HG03280 (cell line): ENCODE results near the gene AP2A1.

Experiments
- ATAC-seq: cut with Tn5 transposase; IDR thresholded peaks from one replicate; pipeline ENCODE4 v1.9.1; 2021; ENCODE audit warnings: mild to moderate bottlenecking, moderate library complexity; ENCODE audit not compliant: unreplicated experiment

Gene AP2A1

DNA sequence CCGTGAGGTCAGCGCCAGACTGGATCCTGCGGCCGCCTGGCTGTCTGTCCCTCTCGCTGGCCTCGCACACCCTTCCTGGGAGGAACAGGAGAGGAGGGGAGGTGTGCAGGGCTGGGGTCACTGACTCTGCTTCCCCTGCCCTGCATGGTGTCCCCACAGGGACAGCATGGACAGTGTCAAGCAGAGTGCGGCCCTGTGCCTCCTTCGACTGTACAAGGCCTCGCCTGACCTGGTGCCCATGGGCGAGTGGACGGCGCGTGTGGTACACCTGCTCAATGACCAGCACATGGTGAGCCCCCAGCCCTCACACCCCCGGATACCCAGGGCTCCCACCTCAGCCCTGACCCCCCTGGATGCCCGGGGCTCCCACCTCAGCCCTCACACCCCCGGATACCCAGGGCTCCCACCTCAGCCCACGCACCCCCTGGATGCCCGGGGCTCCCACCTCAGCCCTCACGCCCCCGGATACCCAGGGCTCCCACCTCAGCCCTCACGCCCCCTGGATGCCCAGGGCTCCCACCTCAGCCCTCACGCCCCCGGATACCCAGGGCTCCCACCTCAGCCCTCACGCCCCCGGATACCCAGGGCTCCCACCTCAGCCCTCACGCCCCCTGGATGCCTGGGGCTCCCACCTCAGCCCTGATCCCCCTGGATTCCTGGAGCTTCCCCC lies 25.1 kb downstream of the AP2A1 start:
- ATAC-seq, result no peak

DNA sequence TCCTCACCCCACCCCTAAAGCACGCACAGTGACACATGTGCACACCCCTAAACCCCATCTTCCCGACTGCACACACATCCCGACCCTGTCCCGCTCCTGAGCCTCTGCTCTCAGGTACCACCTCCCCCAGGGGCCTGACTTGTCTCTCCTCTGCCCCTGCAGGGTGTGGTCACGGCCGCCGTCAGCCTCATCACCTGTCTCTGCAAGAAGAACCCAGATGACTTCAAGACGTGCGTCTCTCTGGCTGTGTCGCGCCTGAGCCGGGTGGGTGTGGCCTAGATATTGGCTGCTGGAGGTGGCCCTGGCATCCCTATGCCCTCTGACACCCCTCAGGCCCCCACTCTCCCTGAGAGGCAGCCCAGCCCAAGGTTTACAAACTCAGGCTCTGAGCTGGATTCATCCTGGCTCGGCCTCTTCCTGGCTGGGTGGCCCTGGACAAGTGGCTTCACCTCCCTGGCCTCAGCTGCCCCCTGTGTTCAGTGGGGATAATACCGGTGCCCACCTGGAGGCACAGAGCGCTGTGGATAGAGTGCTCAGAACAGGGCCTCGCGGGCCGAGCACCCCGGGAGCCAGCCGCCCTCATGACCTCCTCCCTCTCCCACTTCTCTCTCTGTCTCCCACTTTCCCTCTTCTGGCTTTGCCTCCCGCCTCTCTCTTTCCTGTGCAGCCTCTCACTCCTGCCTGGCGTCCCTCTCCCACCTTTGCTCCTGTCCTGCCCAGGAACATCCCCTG lies 26.2 kb downstream of the AP2A1 start:
- ATAC-seq, result no peak

DNA sequence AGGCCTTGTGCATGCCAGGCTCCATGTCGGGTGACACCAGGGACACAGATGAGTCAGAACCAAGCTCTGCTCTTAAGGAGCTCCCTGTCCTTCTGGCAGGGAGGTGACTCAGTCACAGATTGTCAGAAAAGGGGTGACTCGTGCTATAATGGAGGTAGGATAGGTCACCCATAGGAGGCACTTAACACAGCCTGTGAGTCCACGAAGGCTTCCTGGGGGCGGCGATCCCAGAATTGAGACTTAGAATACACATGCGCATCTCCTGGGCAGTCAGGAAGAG lies 26.7 kb downstream of the AP2A1 start:
- ATAC-seq, result no peak

DNA sequence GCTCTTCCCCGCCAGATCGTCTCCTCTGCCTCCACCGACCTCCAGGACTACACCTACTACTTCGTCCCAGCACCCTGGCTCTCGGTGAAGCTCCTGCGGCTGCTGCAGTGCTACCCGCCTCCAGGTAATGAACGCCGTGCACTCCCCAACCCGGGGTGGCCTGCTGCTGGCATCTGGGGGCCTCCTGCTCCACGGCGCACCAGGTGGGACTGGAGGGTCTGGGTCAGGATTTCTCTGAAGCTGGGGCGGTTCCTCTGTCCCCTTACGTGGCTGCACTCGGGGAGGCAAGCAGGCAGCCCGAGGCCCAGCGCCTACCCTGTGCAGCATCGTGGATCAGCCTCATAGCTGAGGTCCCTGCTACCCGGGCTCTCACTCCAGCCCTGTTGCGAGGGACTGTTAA lies 28.8 kb downstream of the AP2A1 start:
- no peak for ATAC-seq

DNA sequence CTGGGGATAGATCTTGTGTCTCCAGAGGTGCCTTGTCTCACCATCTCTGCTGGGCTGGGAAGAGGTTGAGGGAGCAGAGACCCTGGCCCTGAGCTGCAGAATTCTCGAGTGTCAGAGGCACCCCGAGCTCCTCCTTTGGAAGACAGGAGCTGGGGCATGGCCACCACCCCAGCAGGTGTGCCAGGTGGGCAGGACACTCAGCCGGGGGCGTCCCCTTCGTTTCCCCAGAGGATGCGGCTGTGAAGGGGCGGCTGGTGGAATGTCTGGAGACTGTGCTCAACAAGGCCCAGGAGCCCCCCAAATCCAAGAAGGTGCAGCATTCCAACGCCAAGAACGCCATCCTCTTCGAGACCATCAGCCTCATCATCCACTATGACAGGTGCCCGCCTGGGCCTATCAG lies 31.8 kb downstream of the AP2A1 start:
- ATAC-seq, result no peak

DNA sequence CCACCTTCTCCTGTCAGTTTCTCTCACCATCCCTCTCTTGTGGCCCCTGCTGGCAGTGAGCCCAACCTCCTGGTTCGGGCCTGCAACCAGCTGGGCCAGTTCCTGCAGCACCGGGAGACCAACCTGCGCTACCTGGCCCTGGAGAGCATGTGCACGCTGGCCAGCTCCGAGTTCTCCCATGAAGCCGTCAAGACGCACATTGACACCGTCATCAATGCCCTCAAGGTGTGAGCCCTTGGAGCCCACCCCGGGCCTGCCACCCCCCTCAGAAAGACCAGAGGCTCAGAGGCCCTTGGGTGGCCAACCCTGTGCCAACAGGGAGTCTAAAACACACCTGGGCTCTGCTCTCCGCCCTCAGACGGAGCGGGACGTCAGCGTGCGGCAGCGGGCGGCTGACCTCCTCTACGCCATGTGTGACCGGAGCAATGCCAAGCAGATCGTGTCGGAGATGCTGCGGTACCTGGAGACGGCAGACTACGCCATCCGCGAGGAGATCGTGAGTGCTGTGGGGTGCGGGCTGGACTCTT lies 32.5 kb downstream of the AP2A1 start:
- no peak for ATAC-seq

DNA sequence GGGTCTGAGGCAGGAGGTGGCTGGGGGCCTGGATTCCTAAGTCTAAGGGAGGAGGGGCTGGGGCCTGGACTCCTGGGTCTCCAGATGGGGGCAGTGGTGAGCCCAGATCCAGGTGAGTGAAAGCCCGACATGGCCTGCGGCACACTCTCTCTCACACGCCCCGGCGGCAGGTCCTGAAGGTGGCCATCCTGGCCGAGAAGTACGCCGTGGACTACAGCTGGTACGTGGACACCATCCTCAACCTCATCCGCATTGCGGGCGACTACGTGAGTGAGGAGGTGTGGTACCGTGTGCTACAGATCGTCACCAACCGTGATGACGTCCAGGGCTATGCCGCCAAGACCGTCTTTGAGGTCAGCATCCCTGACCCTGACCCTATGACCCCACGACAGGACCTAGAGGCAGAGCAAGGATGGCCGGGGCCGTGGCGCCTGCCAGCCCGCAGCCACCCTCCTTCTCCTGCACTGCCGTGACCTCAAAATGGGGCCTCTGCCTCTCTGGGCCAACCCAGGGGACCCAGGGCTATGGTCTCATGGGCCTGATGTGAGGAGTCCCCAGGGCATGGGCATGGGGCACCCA lies 33.1 kb downstream of the AP2A1 start:
- ATAC-seq, result no peak

DNA sequence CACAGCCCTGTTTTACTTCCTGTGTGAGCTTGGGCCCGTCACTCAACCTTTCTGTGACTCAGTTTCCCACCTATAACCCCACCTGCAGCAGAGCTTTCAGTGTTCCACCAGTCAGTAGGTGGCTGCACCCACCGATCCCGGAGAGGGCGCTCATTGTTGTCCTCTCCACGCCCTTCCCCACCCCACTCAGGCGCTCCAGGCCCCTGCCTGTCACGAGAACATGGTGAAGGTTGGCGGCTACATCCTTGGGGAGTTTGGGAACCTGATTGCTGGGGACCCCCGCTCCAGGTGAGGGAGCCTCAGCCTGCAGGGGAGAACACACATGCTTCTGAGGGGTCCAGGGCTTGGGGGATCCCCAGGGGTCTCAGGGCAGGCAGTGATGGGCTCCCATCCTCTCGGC lies 34.0 kb downstream of the AP2A1 start:
- no peak for ATAC-seq

DNA sequence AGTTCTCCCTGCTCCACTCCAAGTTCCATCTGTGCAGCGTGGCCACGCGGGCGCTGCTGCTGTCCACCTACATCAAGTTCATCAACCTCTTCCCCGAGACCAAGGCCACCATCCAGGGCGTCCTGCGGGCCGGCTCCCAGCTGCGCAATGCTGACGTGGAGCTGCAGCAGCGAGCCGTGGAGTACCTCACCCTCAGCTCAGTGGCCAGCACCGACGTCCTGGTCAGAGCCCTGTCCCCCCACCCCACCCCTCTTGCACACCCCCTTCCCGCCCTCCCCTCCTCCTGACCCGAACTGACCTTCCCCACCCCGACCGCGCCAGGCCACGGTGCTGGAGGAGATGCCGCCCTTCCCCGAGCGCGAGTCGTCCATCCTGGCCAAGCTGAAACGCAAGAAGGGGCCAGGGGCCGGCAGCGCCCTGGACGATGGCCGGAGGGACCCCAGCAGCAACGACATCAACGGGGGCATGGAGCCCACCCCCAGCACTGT lies 34.6 kb downstream of the AP2A1 start:
- ATAC-seq, result no peak

DNA sequence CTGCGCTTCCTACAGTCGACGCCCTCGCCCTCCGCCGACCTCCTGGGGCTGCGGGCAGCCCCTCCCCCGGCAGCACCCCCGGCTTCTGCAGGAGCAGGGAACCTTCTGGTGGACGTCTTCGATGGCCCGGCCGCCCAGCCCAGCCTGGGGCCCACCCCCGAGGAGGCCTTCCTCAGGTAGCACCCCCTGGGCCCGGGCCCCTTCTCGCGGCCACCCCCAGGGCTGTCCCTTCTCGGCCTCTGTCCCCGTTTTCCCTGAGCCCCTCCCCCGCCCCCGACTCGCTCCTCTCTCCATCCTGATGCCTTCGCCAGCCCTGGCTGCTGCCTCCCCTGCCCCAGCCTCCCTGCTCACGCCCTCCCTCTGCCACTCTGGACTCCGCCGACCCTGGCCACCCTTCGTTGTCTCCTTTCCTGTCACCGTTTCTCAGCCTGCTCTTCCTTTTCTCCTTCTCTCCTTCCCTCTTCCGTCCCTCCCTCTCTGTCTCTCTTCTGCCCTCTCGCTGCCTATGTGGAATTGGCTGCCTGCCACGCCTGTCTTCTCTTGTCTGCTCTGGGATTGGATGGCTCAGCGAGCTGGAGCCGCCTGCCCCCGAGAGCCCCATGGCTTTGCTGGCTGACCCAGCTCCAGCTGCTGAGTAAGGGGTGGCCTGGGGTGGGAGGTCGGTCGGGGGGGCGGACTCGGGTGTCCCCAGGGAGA lies 35.3 kb downstream of the AP2A1 start:
- ATAC-seq, result no peak

DNA sequence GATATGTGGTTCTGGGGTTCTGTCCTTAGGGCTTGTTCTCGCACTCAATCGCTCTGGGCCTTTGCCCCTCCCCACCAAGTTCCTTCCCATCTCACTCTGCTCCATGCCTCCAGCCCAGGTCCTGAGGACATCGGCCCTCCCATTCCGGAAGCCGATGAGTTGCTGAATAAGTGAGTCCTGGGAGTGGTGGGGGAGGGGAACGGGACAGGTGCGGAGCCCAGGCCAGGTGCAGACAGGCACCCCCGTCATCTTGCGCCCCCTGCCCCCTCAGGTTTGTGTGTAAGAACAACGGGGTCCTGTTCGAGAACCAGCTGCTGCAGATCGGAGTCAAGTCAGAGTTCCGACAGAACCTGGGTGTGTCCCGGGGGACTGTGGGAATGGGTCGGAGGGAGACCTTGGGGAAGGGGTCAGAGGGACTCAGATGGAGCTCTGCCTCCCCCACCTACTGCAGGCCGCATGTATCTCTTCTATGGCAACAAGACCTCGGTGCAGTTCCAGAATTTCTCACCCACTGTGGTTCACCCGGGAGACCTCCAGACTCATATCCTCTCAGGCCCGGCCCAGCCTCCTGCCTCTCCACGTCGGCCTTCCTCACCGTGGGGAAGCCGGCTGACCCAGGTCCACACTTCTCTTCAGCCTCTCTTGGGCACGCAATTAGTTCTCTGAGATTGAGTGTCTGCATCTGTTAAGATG lies 36.2 kb downstream of the AP2A1 start:
- no peak for ATAC-seq

DNA sequence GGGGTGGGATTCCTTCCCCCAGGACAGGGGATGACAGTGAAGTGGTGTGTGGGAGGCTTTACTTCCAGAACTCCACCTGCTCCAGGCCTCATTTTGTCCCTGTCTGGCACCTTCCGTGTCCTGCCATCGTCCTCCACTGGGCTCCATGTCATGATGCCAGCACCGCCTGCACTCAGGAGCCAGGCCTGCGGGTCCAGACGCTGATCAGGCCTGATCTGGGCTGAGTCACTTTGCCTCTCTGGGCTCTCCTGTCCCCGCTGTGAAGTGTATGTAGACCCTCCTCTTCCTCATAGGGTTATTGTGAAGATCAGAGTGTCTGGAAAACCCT lies 36.7 kb downstream of the AP2A1 start:
- ATAC-seq, result no peak

DNA sequence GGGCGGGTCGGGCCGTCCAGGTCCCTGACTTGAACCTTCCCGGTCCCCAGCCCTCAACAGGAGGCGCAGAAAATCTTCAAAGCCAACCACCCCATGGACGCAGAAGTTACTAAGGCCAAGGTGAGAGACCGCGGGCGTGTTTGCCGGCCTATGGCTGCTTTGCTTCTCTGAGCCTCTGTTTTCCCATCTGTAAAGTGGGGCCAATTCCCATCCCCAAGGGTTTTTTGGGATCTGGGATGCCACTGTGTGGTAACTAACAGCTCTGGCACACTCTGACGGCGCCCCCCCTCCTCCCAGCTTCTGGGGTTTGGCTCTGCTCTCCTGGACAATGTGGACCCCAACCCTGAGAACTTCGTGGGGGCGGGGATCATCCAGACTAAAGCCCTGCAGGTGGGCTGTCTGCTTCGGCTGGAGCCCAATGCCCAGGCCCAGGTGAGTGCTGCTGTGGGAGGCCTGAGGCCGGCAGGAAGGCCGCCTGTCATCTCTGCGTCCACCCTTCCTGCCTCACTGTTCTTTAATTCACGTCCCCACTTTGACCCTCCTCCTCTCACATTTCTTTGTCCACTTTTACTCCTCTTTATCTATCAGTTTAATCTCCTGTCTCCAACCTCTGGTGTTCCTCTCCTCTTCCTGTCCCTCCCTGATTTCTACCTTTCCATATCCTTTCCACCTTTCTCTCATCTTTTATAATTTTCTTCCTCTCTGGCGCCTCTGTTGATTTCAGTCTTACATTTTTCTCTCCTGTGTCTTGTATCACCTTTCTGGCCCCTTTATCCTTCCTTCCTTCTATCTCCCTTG lies 39.2 kb downstream of the AP2A1 start:
- ATAC-seq, result no peak

DNA sequence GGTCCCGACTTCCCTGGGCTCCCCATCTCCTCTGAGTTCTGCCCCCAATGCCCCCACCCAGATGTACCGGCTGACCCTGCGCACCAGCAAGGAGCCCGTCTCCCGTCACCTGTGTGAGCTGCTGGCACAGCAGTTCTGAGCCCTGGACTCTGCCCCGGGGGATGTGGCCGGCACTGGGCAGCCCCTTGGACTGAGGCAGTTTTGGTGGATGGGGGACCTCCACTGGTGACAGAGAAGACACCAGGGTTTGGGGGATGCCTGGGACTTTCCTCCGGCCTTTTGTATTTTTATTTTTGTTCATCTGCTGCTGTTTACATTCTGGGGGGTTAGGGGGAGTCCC lies 39.8 kb downstream of the AP2A1 start:
- ATAC-seq, result no peak

DNA sequence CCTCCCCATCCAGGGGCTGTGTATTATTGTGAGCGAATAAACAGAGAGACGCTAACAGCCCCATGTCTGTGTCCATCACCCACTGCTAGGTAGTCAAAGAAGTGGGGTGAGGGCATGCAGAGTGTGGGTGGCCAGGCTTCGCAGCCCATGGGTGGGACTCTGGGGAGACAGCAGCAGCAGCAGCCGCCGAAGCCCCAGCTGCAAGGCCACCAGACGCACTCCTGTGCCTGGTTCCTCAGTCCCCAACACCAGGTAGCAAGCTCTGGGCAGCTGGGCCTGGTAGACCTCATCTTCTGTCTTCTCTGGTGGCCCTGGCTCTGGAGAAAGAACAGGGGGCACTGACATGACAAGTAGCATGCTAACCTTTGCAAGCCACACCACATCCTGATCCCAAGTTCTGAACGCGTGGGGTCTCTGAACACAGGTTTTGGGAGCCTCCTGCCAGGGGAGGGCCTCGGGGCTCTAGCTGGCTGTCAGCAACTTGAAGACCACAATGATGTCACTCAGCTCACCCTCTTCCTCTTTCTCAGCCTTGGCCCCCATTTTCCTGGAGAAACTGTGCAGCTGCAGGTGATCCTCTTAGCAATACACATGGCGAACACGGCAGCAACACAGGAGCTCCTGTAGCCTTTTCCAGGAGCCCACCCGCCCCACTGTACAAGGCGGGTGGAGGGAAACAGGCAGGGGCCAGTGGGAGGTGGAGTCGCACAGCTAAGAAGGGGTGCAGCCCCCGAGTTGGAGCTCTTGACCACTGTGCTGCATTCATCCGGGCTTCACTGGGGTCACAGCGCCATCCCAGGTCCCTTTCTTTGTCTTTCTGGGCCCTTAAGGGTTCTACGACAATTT lies 40.5 kb downstream of the AP2A1 start:
- no peak for ATAC-seq

DNA sequence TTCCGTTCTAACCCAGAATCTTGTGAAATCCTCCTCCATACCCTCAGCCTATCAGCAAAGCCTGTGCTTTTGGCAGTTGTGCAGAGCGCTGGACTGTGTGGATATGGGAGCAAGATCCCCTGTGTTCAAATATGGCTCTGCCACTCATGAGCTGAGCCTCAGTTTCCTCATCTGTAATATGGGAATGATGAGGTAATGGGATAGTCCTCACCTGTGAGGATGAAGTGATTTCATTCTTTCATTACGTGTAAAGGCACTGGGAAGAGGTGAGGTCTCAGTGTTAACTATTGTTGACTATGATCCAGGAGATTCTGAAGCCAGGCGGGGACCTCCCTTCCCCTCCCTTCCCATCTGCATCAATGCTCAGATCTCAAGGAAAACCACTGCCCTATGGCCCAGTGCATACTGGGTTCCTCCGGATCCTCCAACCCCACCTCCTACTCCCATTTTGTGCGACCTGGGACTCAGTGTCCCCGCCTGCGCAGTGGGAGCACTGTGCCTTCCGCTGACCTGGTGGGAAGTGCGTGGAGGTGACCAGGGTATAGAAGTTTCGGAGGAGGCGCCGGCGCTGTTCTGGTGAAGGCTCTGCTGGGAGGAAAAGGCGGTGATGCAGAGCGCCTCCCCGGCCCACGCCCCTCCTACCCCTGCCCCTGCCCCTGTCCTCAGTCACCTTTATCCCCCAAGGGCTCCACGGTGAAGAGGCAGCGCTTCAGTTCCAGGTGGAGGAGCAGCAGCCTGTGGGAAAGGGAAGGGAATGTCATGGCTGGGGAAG lies 41.3 kb downstream of the AP2A1 start:
- no peak for ATAC-seq

DNA sequence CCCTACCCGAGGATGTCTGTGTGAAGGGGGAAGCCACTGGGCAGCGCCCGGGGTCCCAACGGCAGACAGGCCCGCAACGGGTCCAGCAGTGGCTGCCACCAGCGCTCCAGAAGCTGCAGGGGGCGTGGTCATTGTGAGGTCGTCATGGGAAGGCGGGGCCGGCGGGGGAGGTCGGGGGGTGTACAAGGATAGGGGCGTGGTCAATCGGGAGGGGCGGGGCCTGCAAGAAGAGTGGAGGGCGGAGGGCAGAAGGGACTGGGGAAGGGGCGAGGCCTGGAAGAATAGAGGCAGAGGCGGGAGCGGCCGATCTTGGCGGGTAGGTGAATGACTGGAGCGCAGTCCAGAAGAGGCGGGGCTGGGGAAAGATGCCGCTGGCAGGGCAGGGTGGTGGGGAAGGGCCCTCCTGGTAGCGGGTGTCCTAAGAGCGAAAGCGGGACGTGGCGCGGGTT lies 41.9 kb downstream of the AP2A1 start:
- no peak for ATAC-seq

DNA sequence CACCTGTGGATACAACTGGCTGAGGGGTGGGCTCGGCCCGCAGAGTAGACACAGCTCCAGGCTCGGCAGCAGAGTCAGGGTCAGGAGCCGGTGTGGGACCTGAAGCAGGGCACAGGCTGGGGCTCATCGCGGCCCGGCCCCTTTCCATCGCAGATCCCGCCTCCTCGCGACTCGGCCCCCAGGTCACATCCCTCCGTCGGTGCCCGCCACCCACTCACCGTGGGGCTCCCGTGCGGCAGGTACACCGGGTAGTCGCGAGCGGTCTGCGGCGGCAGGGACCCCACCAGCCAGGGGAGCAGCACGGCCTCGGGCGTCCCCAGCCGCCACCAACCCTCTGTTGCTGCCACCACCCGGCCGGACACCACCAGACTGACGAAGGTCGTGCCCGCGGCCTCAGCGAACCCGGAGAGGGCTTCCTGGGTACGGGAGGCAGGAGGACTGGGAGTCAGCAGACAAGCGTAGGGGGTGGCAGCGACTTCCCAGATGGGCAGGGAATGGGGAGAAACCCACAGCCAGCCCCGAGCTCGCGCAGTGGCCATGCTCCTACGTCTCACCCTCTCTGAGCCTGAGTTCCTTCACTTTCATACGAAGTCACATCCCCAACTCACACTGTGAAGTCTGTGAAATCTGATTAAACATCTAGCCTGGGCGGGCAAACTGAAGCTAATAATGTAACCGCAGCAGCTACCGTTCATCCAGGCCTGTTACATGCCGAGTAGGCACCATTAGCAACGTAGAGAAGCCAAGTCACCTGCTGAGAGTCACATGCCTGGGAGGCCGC lies 42.5 kb downstream of the AP2A1 start:
- no peak for ATAC-seq
